GM23338 (cell line): ENCODE results near the gene FTCD. TPM values are rescaled to one million over a fixed set of nuclear protein-coding genes. Genes with fewer than 3 reads are reported as not detected.

ENCODE experiments used
- ATAC-seq: fragments of 200-7000 bp; cut with Tn5 transposase; 3 replicates; pipeline ENCODE4 v1.9.1; 2020
- DNase-seq: peaks from one replicate; pipeline ENCODE4 v3.0.0-alpha.2; 2015; ENCODE audit warnings: low spot score
- H2AFZ ChIP-seq: fragments of 200-600 bp; sonication (generic); 2 replicates; pipeline ENCODE4 v1.8.0; 2016; ENCODE audit warnings: antibody characterized with exemption, mild to moderate bottlenecking, moderate library complexity
- H3F3A ChIP-seq: fragments of 200-600 bp; sonication (generic); replicated peaks from 2 replicates; pipeline ENCODE4 v1.8.0; 2017; ENCODE audit warnings: antibody characterized with exemption, mixed run types, low read depth
- H3K27ac ChIP-seq: fragments of 200-600 bp; sonication (generic); 2 replicates; pipeline ENCODE4 v1.6.1; 2016; ENCODE audit warnings: low read depth
- H3K27me3 ChIP-seq: fragments of 200-600 bp; sonication (generic); 2 replicates; pipeline ENCODE4 v1.8.0; 2016; ENCODE audit warnings: mild to moderate bottlenecking, mixed run types, moderate library complexity; ENCODE audit not compliant: insufficient read depth
- H3K36me3 ChIP-seq: fragments of 200-600 bp; sonication (generic); 2 replicates; pipeline ENCODE4 v1.8.0; 2016; ENCODE audit warnings: mild to moderate bottlenecking; ENCODE audit not compliant: insufficient read depth
- H3K4me1 ChIP-seq: fragments of 200-600 bp; sonication (generic); 2 replicates; pipeline ENCODE4 v1.8.0; 2016; ENCODE audit warnings: mild to moderate bottlenecking, moderate library complexity; ENCODE audit not compliant: insufficient read depth
- H3K4me2 ChIP-seq: fragments of 200-600 bp; sonication (generic); 2 replicates; pipeline ENCODE4 v1.7.1; 2017; ENCODE audit warnings: mixed run types
- H3K4me3 ChIP-seq: fragments of 200-600 bp; sonication (generic); 2 replicates; pipeline ENCODE4 v1.6.1; 2016; ENCODE audit warnings: mixed run types
- H3K79me2 ChIP-seq: fragments of 200-600 bp; sonication (generic); replicated peaks from 2 replicates; pipeline ENCODE4 v1.8.0; 2017; ENCODE audit warnings: mild to moderate bottlenecking; ENCODE audit not compliant: insufficient read depth
- H3K9me2 ChIP-seq: fragments of 200-600 bp; sonication (generic); 2 replicates; pipeline ENCODE4 v1.8.0; 2017; ENCODE audit not compliant: insufficient read depth
- H4K20me1 ChIP-seq: fragments of 200-600 bp; sonication (generic); replicated peaks from 2 replicates; pipeline ENCODE4 v1.8.0; 2017; ENCODE audit warnings: mild to moderate bottlenecking; ENCODE audit not compliant: insufficient read depth
- H3K27ac Mint-ChIP-seq: 2 replicates; pipeline ENCODE4 v1.8.0; 2020; ENCODE audit warnings: inconsistent platforms, mild to moderate bottlenecking, moderate library complexity, mixed read lengths
- H3K27me3 Mint-ChIP-seq: 3 replicates; pipeline ENCODE4 v1.8.0; 2022; ENCODE audit warnings: low read depth, mild to moderate bottlenecking, moderate library complexity, mixed read lengths, inconsistent platforms; ENCODE audit not compliant: insufficient read depth, poor library complexity
- H3K36me3 Mint-ChIP-seq: 3 replicates; pipeline ENCODE4 v1.8.0; 2021; ENCODE audit warnings: low read depth, mild to moderate bottlenecking, inconsistent platforms, moderate library complexity, mixed read lengths
- H3K4me1 Mint-ChIP-seq: 3 replicates; pipeline ENCODE4 v1.8.0; 2020; ENCODE audit warnings: mild to moderate bottlenecking, inconsistent platforms, mixed read lengths
- H3K4me3 Mint-ChIP-seq: 3 replicates; pipeline ENCODE4 v1.8.0; 2021; ENCODE audit warnings: moderate library complexity, mild to moderate bottlenecking, inconsistent platforms, mixed read lengths
- H3K9me3 Mint-ChIP-seq: 3 replicates; pipeline ENCODE4 v1.8.0; 2020; ENCODE audit warnings: moderate library complexity, mild to moderate bottlenecking, inconsistent platforms, mixed read lengths
- CREB1 ChIP-seq: fragments of 250-450 bp; sonication (Bioruptor Pico); IDR thresholded peaks from 2 replicates; pipeline ENCODE4 v1.5.0; 2020; ENCODE audit warnings: low read depth, mild to moderate bottlenecking, moderate library complexity
- EZH2 ChIP-seq: fragments of 200-600 bp; sonication (generic); IDR thresholded peaks from one replicate; pipeline ENCODE4 v1.8.0; 2017; ENCODE audit warnings: antibody characterized with exemption, mild to moderate bottlenecking, low read depth; ENCODE audit not compliant: unreplicated experiment
- EZH2phosphoT487 ChIP-seq: fragments of 200-600 bp; sonication (generic); IDR thresholded peaks from one replicate; pipeline ENCODE4 v1.8.1; 2018; ENCODE audit warnings: antibody characterized with exemption; ENCODE audit not compliant: unreplicated experiment
- JUNB ChIP-seq: IDR thresholded peaks from one replicate; pipeline ENCODE4 v1.6.1; 2016; ENCODE audit warnings: antibody characterized with exemption; ENCODE audit not compliant: unreplicated experiment
- NANOG ChIP-seq: IDR thresholded peaks from 2 replicates; pipeline ENCODE4 v1.6.1; 2016; ENCODE audit warnings: antibody characterized with exemption, borderline replicate concordance
- POLR2AphosphoS5 ChIP-seq: IDR thresholded peaks from 2 replicates; pipeline ENCODE4 v1.6.1; 2016; ENCODE audit warnings: antibody characterized with exemption, low read depth
- STAT1 ChIP-seq: IDR thresholded peaks from one replicate; pipeline ENCODE4 v1.6.1; 2016; ENCODE audit warnings: antibody characterized with exemption; ENCODE audit not compliant: unreplicated experiment
- ZNF114 ChIP-seq: fragments of 250-450 bp; sonication (Bioruptor Pico); IDR thresholded peaks from 2 replicates; pipeline ENCODE4 v1.5.0; 2020; ENCODE audit warnings: mild to moderate bottlenecking, moderate library complexity
- ZNF331 ChIP-seq: fragments of 250-450 bp; sonication (Bioruptor Pico); IDR thresholded peaks from 2 replicates; pipeline ENCODE4 v1.5.0; 2020; ENCODE audit warnings: low read depth, mild to moderate bottlenecking, moderate library complexity
- polyA plus RNA-seq: library from polyadenylated mRNA; unstranded; fragments of >200 nt; fragmentation: Nextera tagmentation; extraction: Ambion mirVana; gene quantifications from 2 replicates; pipeline ENCODE4 v1.2.1, GENCODE V29; 2016
- total RNA-seq: library from RNA; depleted of rRNA; stranded (reverse); fragments of >200 nt; shearing (Covaris generic); gene quantifications from 2 replicates; pipeline ENCODE4 v1.2.3, GENCODE V29; 2014
- TF ChIP-seq, protein P1 (sequence below): IDR thresholded peaks from one replicate; pipeline ENCODE4 v1.6.1; 2018; ENCODE audit warnings: antibody characterized with exemption; ENCODE audit not compliant: unreplicated experiment
- TF ChIP-seq, protein P2 (sequence below), 2 experiments: fragments of 200-600 bp in 1 of 2; sonication (generic) in 1 of 2; conservative IDR thresholded peaks; 2 replicates each; pipeline versions ENCODE4 v1.5.1 to v1.6.1; 2016 to 2017; ENCODE audit warnings: antibody characterized with exemption in 2 of 2, low read depth in 2 of 2, mild to moderate bottlenecking in 2 of 2, moderate library complexity in 1 of 2
- TF ChIP-seq, protein P3 (sequence below): fragments of 250-450 bp; sonication (Bioruptor Pico); IDR thresholded peaks from 2 replicates; pipeline ENCODE4 v1.5.0; 2020; ENCODE audit warnings: mild to moderate bottlenecking, moderate library complexity
- TF ChIP-seq, protein P4 (sequence below): IDR thresholded peaks from 2 replicates; pipeline ENCODE4 v1.6.1; 2016; ENCODE audit warnings: antibody characterized with exemption

The FTCD gene
- total and polyA plus RNA-seq, 2 experiments from 2014 or later, result 0.90 to 2.3 TPM

DNA sequence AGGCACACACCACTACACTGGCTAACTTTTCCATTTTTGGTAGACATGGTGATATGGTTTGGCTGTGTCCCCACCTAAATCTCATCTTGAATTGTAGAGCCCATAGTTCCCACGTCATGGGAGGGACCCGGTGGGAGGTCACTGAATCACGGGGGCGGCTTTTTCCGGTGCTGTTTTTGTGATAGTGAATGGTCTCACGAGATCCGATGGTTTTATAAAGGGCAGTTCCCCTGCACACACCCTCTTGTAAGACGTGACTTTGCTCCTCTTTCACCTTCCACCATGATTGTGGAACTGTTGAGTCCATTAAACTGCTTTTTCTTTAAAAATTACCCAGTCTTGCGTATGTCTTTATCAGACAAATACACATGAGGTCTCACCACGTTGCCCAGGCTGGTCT lies 1.3 kb upstream of the FTCD start:
- no peaks in the 10 kb centered on the region for H3K79me2 ChIP-seq
- Mint-ChIP-seq H3K9me3 (peaks cover 7% of the 10 kb centered on the region; the same call in 1 of the 3 replicates), H3K4me1 (peaks cover 8% of the 10 kb centered on the region), H3K36me3 (peaks cover 23% of the 10 kb centered on the region), H3K27me3 (peaks cover 14% of the 10 kb centered on the region), H3K27ac (no peak overlapping the region), H3K4me3 (no peak overlapping the region)
- no peak overlapping the region for H3K27ac ChIP-seq
- H2AFZ ChIP-seq, result no peak overlapping the region
- no peak overlapping the region for H3K4me2 ChIP-seq
- TF ChIP-seq, protein P1, sequence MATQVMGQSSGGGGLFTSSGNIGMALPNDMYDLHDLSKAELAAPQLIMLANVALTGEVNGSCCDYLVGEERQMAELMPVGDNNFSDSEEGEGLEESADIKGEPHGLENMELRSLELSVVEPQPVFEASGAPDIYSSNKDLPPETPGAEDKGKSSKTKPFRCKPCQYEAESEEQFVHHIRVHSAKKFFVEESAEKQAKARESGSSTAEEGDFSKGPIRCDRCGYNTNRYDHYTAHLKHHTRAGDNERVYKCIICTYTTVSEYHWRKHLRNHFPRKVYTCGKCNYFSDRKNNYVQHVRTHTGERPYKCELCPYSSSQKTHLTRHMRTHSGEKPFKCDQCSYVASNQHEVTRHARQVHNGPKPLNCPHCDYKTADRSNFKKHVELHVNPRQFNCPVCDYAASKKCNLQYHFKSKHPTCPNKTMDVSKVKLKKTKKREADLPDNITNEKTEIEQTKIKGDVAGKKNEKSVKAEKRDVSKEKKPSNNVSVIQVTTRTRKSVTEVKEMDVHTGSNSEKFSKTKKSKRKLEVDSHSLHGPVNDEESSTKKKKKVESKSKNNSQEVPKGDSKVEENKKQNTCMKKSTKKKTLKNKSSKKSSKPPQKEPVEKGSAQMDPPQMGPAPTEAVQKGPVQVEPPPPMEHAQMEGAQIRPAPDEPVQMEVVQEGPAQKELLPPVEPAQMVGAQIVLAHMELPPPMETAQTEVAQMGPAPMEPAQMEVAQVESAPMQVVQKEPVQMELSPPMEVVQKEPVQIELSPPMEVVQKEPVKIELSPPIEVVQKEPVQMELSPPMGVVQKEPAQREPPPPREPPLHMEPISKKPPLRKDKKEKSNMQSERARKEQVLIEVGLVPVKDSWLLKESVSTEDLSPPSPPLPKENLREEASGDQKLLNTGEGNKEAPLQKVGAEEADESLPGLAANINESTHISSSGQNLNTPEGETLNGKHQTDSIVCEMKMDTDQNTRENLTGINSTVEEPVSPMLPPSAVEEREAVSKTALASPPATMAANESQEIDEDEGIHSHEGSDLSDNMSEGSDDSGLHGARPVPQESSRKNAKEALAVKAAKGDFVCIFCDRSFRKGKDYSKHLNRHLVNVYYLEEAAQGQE, result no peak
- TF ChIP-seq ZNF114 (CRISPR knock-in tag) (no peak), NANOG (no peak), STAT1 (no peak), JUNB (no peak), EZH2phosphoT487 (no peak), POLR2AphosphoS5 (no peak), ZNF331 (CRISPR knock-in tag) (no peak), CREB1 (CRISPR knock-in tag) (no peak), EZH2 (no peak)
- TF ChIP-seq, protein P2, sequence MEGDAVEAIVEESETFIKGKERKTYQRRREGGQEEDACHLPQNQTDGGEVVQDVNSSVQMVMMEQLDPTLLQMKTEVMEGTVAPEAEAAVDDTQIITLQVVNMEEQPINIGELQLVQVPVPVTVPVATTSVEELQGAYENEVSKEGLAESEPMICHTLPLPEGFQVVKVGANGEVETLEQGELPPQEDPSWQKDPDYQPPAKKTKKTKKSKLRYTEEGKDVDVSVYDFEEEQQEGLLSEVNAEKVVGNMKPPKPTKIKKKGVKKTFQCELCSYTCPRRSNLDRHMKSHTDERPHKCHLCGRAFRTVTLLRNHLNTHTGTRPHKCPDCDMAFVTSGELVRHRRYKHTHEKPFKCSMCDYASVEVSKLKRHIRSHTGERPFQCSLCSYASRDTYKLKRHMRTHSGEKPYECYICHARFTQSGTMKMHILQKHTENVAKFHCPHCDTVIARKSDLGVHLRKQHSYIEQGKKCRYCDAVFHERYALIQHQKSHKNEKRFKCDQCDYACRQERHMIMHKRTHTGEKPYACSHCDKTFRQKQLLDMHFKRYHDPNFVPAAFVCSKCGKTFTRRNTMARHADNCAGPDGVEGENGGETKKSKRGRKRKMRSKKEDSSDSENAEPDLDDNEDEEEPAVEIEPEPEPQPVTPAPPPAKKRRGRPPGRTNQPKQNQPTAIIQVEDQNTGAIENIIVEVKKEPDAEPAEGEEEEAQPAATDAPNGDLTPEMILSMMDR (conservative IDR thresholded peaks at IDR 0.05; ENCODE audit: low read depth in 2 of 2), result no peak
- TF ChIP-seq, protein P3, sequence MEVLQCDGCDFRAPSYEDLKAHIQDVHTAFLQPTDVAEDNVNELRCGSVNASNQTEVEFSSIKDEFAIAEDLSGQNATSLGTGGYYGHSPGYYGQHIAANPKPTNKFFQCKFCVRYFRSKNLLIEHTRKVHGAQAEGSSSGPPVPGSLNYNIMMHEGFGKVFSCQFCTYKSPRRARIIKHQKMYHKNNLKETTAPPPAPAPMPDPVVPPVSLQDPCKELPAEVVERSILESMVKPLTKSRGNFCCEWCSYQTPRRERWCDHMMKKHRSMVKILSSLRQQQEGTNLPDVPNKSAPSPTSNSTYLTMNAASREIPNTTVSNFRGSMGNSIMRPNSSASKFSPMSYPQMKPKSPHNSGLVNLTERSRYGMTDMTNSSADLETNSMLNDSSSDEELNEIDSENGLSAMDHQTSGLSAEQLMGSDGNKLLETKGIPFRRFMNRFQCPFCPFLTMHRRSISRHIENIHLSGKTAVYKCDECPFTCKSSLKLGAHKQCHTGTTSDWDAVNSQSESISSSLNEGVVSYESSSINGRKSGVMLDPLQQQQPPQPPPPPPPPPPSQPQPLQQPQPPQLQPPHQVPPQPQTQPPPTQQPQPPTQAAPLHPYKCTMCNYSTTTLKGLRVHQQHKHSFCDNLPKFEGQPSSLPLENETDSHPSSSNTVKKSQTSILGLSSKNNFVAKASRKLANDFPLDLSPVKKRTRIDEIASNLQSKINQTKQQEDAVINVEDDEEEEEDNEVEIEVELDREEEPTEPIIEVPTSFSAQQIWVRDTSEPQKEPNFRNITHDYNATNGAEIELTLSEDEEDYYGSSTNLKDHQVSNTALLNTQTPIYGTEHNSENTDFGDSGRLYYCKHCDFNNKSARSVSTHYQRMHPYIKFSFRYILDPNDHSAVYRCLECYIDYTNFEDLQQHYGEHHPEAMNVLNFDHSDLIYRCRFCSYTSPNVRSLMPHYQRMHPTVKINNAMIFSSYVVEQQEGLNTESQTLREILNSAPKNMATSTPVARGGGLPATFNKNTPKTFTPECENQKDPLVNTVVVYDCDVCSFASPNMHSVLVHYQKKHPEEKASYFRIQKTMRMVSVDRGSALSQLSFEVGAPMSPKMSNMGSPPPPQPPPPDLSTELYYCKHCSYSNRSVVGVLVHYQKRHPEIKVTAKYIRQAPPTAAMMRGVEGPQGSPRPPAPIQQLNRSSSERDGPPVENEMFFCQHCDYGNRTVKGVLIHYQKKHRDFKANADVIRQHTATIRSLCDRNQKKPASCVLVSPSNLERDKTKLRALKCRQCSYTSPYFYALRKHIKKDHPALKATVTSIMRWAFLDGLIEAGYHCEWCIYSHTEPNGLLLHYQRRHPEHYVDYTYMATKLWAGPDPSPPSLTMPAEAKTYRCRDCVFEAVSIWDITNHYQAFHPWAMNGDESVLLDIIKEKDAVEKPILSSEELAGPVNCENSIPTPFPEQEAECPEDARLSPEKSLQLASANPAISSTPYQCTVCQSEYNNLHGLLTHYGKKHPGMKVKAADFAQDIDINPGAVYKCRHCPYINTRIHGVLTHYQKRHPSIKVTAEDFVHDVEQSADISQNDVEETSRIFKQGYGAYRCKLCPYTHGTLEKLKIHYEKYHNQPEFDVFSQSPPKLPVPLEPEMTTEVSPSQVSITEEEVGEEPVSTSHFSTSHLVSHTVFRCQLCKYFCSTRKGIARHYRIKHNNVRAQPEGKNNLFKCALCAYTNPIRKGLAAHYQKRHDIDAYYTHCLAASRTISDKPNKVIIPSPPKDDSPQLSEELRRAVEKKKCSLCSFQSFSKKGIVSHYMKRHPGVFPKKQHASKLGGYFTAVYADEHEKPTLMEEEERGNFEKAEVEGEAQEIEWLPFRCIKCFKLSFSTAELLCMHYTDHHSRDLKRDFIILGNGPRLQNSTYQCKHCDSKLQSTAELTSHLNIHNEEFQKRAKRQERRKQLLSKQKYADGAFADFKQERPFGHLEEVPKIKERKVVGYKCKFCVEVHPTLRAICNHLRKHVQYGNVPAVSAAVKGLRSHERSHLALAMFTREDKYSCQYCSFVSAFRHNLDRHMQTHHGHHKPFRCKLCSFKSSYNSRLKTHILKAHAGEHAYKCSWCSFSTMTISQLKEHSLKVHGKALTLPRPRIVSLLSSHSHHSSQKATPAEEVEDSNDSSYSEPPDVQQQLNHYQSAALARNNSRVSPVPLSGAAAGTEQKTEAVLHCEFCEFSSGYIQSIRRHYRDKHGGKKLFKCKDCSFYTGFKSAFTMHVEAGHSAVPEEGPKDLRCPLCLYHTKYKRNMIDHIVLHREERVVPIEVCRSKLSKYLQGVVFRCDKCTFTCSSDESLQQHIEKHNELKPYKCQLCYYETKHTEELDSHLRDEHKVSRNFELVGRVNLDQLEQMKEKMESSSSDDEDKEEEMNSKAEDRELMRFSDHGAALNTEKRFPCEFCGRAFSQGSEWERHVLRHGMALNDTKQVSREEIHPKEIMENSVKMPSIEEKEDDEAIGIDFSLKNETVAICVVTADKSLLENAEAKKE (CRISPR knock-in tag), result no peak
- TF ChIP-seq, protein P4, sequence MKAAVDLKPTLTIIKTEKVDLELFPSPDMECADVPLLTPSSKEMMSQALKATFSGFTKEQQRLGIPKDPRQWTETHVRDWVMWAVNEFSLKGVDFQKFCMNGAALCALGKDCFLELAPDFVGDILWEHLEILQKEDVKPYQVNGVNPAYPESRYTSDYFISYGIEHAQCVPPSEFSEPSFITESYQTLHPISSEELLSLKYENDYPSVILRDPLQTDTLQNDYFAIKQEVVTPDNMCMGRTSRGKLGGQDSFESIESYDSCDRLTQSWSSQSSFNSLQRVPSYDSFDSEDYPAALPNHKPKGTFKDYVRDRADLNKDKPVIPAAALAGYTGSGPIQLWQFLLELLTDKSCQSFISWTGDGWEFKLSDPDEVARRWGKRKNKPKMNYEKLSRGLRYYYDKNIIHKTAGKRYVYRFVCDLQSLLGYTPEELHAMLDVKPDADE, result no peak
- H3K4me1 ChIP-seq, result no peaks in the 10 kb centered on the region; the same call in 1 of the 2 replicates
- DNase-seq, result no peak
- H3K36me3 ChIP-seq, result no peaks in the 10 kb centered on the region
- no peak overlapping the region for H3K4me3 ChIP-seq
- no peaks in the 10 kb centered on the region for H3K9me2 ChIP-seq
- no peaks in the 10 kb centered on the region for H3K27me3 ChIP-seq
- ATAC-seq, result no peak
- no peaks in the 10 kb centered on the region for H4K20me1 ChIP-seq
- H3F3A ChIP-seq, result 0 out of 2 replicates have a peak, but pooled peaks cover 4% of the 10 kb centered on the region
